ENCODE results near the gene NTN5. TPM values are rescaled to one million over a fixed set of nuclear protein-coding genes. Genes with fewer than 3 reads are reported as not detected.

The NTN5 gene
- total and polyA plus RNA-seq, 10 donors = 0.30 to 2.1 (median 0.74) TPM; not detected in 1

DNA sequence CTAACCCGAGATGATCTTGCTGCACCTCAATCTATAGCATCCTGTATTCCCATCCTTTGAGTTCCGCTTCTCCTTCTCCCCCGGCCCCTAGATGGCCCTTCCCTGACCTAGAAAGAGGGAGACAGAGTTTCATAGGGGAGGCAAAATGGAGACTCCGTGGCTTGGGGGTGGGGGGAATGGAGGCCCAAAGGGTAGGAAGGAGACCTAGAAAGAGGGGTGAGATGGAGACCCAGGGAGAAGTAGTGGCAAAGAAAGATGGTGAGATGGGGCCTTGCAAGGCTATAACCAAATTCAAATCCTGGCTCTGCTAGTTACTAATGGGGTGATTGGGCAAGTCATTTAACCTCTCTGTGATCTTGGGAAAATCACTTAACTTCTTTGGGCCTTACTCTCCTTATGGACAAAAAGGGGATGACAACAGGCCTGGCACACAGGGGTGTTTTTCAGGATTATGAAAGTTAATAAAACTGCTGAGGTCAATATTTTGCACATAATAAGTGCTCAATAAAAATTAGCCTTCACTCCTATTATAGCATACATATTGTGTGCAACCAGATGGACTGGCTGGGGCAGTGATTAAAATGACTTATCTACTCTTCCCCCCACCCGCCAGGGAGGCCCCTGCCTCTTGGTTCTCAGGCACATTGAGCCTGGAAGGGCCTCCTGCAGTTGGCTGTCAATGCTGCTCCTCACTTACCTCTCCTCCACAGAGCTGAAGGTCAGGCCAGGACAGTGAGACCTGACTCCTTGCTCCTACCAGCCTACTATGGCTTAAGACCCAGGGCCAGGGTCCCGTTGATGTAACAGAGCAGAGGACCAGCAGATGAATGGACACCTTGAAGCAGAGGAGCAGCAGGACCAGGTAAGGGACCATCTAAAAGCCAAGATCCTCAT, 52.9 kb downstream of the NTN5 start:
- TF ChIP-seq POLR2AphosphoS5 (IDR thresholded peaks at IDR 0.05) (no peak), POLR2A (IDR thresholded peaks at IDR 0.05) (no peak)
- TF ChIP-seq, protein P1, sequence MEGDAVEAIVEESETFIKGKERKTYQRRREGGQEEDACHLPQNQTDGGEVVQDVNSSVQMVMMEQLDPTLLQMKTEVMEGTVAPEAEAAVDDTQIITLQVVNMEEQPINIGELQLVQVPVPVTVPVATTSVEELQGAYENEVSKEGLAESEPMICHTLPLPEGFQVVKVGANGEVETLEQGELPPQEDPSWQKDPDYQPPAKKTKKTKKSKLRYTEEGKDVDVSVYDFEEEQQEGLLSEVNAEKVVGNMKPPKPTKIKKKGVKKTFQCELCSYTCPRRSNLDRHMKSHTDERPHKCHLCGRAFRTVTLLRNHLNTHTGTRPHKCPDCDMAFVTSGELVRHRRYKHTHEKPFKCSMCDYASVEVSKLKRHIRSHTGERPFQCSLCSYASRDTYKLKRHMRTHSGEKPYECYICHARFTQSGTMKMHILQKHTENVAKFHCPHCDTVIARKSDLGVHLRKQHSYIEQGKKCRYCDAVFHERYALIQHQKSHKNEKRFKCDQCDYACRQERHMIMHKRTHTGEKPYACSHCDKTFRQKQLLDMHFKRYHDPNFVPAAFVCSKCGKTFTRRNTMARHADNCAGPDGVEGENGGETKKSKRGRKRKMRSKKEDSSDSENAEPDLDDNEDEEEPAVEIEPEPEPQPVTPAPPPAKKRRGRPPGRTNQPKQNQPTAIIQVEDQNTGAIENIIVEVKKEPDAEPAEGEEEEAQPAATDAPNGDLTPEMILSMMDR (IDR thresholded peaks at IDR 0.05 in 8 of 11, conservative IDR thresholded peaks at IDR 0.05 in 3 of 11) = peak in 1 of 11 experiments; percentile 12
- DNase-seq = peak; percentile 78
- peaks cover 40 to 92% (median 77%) of the 10 kb centered on the region in 6 donors for H3K4me1 ChIP-seq
- H3K9me3 ChIP-seq = no peaks in the 10 kb centered on the region
- H3K36me3 ChIP-seq = peaks cover 8 to 57% (median 29%) of the 10 kb centered on the region in 6 donors
- peak overlapping the region; percentile 8 to 88 (median 71) for H3K4me3 ChIP-seq
- H3K27ac ChIP-seq = peak overlapping the region; percentile 59 to 96 (median 91)
- H3K27me3 ChIP-seq (replicated peaks in 1 of 7) = no peaks in the 10 kb centered on the region
- 28 to 33% (median 30%) methylated on average over 6 of the region's 6 CpGs for WGBS, 5 donors
- intact Hi-C loops (cut with DNase I; ENCODE audit: low total_unique reads) = no loop called here

DNA sequence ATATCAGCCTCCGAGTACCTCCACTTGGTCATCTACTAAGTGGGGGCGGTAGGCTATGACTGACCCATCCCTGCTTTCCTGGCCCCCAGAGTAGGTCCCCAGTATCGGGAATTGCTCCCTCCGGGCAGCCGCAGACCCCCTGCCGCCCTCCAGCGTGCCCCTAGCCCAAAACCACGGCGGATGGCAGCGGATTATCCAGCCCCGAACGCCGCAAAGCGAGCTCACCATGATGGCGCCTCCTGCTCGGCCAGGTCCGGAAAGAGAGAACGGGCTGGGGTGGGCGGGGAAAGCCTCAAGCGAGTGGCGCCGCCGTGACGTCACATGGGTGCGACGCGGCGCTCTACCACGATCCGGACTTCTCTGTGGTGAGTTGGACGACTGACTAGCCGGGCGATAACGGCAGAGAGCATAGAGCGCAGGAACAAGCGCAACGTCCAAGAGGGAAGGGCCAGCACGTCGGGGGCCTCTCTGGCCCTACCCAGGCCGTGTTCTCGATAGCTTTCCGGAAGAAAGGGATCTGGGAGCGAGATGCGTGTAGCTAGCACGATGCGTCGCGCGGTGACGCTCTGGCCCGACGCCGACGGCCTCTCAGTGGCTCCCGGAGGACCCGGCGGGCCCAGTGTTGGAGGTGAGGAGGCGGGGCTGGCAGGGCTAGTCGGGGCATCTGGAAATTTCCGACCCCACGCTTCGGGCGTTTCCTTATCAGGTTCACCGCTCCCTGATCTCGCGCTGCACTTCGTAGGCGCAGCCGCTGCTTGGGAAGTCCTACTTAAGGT, 53.7 kb downstream of the NTN5 start, which contains the start of the genes RPL18 and SPHK2:
Gene RPL18, minus strand, starts transcription at position 263 of the 776 bp plus-strand sequence. Its CDS starts 35 bp downstream, at position 228.
Gene SPHK2, plus strand, starts transcription at position 591 of the 776 bp plus-strand sequence. CDS start 1,009 bp downstream, outside the sequence.
- intact Hi-C loops (cut with DNase I; ENCODE audit: low total_unique reads) = no loop called here
- H3K36me3 ChIP-seq = peaks cover 8 to 66% (median 34%) of the 10 kb centered on the region in 6 donors
- 0% methylated on average over 23 to 69 of the region's 69 CpGs for WGBS, 5 donors

DNA sequence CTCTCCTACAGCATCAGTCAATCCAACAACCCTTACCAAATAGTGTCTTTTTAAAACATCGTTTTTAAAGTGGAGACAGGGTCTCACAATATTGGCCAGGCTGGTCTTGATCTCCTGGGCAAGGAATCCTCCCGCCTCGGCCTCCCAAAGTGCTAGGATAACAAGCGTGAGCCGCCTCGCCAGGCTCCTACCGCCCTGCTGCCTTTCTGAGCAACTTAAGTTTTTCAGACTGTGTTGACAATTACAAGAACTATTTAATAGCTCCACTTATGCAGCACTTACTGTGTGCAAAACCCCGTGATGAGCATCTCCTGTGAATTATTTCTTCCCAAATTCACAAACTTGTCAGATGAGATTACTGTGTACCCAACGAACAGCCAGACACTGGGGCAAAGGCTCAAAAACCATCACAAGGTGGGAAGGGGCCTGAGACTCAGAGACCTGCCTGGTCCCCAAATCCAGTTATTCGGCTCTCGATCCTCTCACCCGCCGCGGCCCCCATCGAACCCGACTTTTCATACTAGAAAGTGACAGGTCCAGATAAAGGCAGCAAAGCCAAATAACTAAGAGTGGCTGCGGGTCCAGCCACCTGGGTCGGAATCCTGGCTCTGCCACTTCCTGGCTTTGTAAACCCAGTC, 54.4 kb downstream of the NTN5 start:
- Histone ChIP-seq H3K27ac (peak overlapping the region; percentile 59 to 96 (median 91)), H3K4me3 (peak overlapping the region; percentile 57 to 93 (median 78)), H3K4me1 (peaks cover 34 to 82% (median 63%) of the 10 kb centered on the region in 6 donors), H3K27me3 (replicated peaks in 1 of 7) (no peaks in the 10 kb centered on the region), H3K36me3 (peaks cover 8 to 68% (median 34%) of the 10 kb centered on the region in 6 donors), H3K9me3 (no peaks in the 10 kb centered on the region)
- DNase-seq = peak; percentile 80
- TF ChIP-seq POLR2AphosphoS5 (IDR thresholded peaks at IDR 0.05) (no peak), POLR2A (IDR thresholded peaks at IDR 0.05) (no peak)
- TF ChIP-seq, protein P1 (IDR thresholded peaks at IDR 0.05 in 8 of 11, conservative IDR thresholded peaks at IDR 0.05 in 3 of 11) = no peak
- WGBS, 5 donors = 0 to 2% (median 1%) methylated on average over 18 of the region's 18 CpGs
- intact Hi-C loops (cut with DNase I; ENCODE audit: low total_unique reads) = no loop called here

More for the DNA sequence above, 53.7 kb downstream of the NTN5 start, which contains the start of the genes RPL18 and SPHK2:
- DNase-seq = peak; percentile 100
- Histone ChIP-seq H3K27me3 (replicated peaks in 1 of 7) (no peaks in the 10 kb centered on the region), H3K9me3 (no peaks in the 10 kb centered on the region), H3K4me3 (peak within 1 kb of the TSS; percentile 57 to 93 (median 78)), H3K27ac (peak within 1 kb of the TSS; percentile 59 to 96 (median 91)), H3K4me1 (peaks cover 40 to 89% (median 70%) of the 10 kb centered on the region in 6 donors)
- TF ChIP-seq POLR2A (IDR thresholded peaks at IDR 0.05) (peak; percentile 38 to 85 (median 83)), POLR2AphosphoS5 (IDR thresholded peaks at IDR 0.05) (peak; percentile 98 to 99 (median 99))
- TF ChIP-seq, protein P1 (IDR thresholded peaks at IDR 0.05 in 8 of 11, conservative IDR thresholded peaks at IDR 0.05 in 3 of 11) = peak in 5 of 11 experiments; percentile 4 to 43 (median 27)
